ENCODE data around the gene GPHN. TPM values are rescaled to one million over a fixed set of nuclear protein-coding genes. Genes with fewer than 3 reads are reported as not detected.

GPHN gene
- total RNA-seq, 1 experiment from 2014 or later: 23.4 TPM

DNA sequence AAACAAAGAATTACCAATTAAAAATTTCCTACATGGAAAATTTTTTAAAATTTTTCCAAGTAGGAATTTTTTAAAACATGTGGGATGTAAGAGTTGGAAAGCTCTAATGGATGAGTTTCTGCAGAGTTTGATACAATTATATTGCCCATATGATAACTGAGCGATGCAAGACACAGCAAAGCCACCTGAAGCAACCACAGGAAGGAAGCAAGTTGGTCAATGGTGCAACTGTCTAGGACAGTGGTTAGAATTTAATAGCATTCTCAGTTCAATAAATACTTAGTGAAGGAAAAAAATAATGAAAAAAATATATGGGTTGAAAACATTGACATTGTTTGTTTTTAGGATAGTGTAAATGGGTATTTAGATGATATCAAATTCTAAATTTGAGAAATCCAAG lies 502.7 kb downstream of the GPHN start:
- DNase-seq (no peak), ATAC-seq (no peak)
- H3K4me3 ChIP-seq (ENCODE audit: low read length): no peak overlapping the region
- H3K79me2 ChIP-seq (ENCODE audit: low read length): no peaks in the 10 kb centered on the region
- no peaks in the 10 kb centered on the region for H3K4me1 ChIP-seq (ENCODE audit: insufficient read depth, low read length)
- H2AFZ ChIP-seq (ENCODE audit: low read length): no peak overlapping the region
- TF ChIP-seq CTCF (conservative IDR thresholded peaks at IDR 0.05; ENCODE audit: low read depth, low read length): no peak
- TF ChIP-seq EZH2phosphoT487 (IDR thresholded peaks at IDR 0.05; ENCODE audit: borderline replicate concordance, low read length): no peak
- no peak for TF ChIP-seq EZH2 (IDR thresholded peaks at IDR 0.05; ENCODE audit: low read length, unreplicated experiment)
- H3K27me3 ChIP-seq (ENCODE audit: low read length): no peaks in the 10 kb centered on the region
- H3K9me3 ChIP-seq (ENCODE audit: low read length): no peaks in the 10 kb centered on the region
- H3K4me2 ChIP-seq (ENCODE audit: low read length): no peak overlapping the region
- H3K9me2 ChIP-seq (replicated peaks; ENCODE audit: low read length): no peaks in the 10 kb centered on the region
- POLR2A ChIA-PET (ENCODE audit: unreplicated experiment): no interaction called here
- H4K20me1 ChIP-seq (ENCODE audit: low read length): no peaks in the 10 kb centered on the region
- no TSS peak for BruUV-seq (replicated peaks)
- no peak overlapping the region for H3K27ac ChIP-seq (ENCODE audit: low read length)
- CTCF ChIA-PET: no interaction called here
- intact Hi-C loops (cut with micrococcal nuclease): no loop called here
- H3K9ac ChIP-seq (ENCODE audit: low read length): no peak overlapping the region
- H3F3A ChIP-seq (ENCODE audit: low read length, unreplicated experiment): no peaks in the 10 kb centered on the region
- H3K36me3 ChIP-seq (ENCODE audit: low read depth, low read length): no peaks in the 10 kb centered on the region

DNA sequence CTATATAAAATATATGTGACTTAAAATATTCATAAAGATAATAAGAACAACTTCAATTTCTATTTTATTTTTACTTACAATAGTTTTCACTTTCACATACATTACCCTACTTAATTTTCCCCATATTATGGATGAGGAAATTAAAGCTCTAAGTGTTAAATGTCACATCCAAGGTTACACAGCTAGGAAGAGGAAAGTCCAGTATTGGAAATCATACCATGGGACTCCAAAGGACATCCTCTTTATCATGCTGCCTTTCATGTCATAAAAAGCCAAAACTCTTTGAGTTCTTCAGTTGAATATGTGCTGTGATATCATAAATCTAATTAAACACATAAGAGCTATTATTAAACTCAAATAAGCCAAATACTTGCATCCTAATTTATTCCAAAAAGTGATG lies 508.9 kb downstream of the GPHN start:
- TF ChIP-seq CTCF (conservative IDR thresholded peaks at IDR 0.05; ENCODE audit: low read depth, low read length) (no peak), EZH2phosphoT487 (IDR thresholded peaks at IDR 0.05; ENCODE audit: borderline replicate concordance, low read length) (no peak), EZH2 (IDR thresholded peaks at IDR 0.05; ENCODE audit: low read length, unreplicated experiment) (no peak)
- no peaks in the 10 kb centered on the region for H4K20me1 ChIP-seq (ENCODE audit: low read length)
- no peak overlapping the region for H3K27ac ChIP-seq (ENCODE audit: low read length)
- no peak overlapping the region for H2AFZ ChIP-seq (ENCODE audit: low read length)
- ChIA-PET POLR2A (ENCODE audit: unreplicated experiment) (interaction anchor here (0.5 kb wide), 1 partner anchor 416 kb away, joined by 10 read pairs; no protein-coding TSS in a partner anchor), CTCF (interaction anchor here (0.6 kb wide), 1 partner anchor 1997 kb away, joined by 3 read pairs; no protein-coding TSS in a partner anchor)
- DNase-seq: no peak
- no TSS peak for BruUV-seq (replicated peaks)
- H3K27me3 ChIP-seq (ENCODE audit: low read length): no peaks in the 10 kb centered on the region
- intact Hi-C loops (cut with micrococcal nuclease): no loop called here
- H3F3A ChIP-seq (ENCODE audit: low read length, unreplicated experiment): no peaks in the 10 kb centered on the region
- H3K9me2 ChIP-seq (replicated peaks; ENCODE audit: low read length): no peaks in the 10 kb centered on the region
- H3K79me2 ChIP-seq (ENCODE audit: low read length): no peaks in the 10 kb centered on the region
- no peaks in the 10 kb centered on the region for H3K36me3 ChIP-seq (ENCODE audit: low read depth, low read length)
- H3K4me3 ChIP-seq (ENCODE audit: low read length): no peak overlapping the region
- no peak overlapping the region for H3K4me2 ChIP-seq (ENCODE audit: low read length)
- no peak overlapping the region for H3K9ac ChIP-seq (ENCODE audit: low read length)
- ATAC-seq: no peak
- H3K9me3 ChIP-seq (ENCODE audit: low read length): no peaks in the 10 kb centered on the region
- H3K4me1 ChIP-seq (ENCODE audit: insufficient read depth, low read length): no peaks in the 10 kb centered on the region

GRCh38 chr14:67018720-67019119 lies 510.8 kb downstream of the GPHN start:
- Histone ChIP-seq H3K36me3 (ENCODE audit: low read depth, low read length) (no peaks in the 10 kb centered on the region), H3K79me2 (ENCODE audit: low read length) (no peaks in the 10 kb centered on the region), H3K4me1 (ENCODE audit: insufficient read depth, low read length) (no peaks in the 10 kb centered on the region), H2AFZ (ENCODE audit: low read length) (no peak overlapping the region), H4K20me1 (ENCODE audit: low read length) (no peaks in the 10 kb centered on the region), H3K9me2 (replicated peaks; ENCODE audit: low read length) (no peaks in the 10 kb centered on the region), H3K9ac (ENCODE audit: low read length) (no peak overlapping the region), H3K9me3 (ENCODE audit: low read length) (no peaks in the 10 kb centered on the region), H3K4me3 (ENCODE audit: low read length) (no peak overlapping the region), H3K27ac (ENCODE audit: low read length) (no peak overlapping the region), H3K4me2 (ENCODE audit: low read length) (no peak overlapping the region), H3K27me3 (ENCODE audit: low read length) (no peaks in the 10 kb centered on the region), H3F3A (ENCODE audit: low read length, unreplicated experiment) (no peaks in the 10 kb centered on the region)
- ChIA-PET POLR2A (ENCODE audit: unreplicated experiment) (no interaction called here), CTCF (no interaction called here)
- DNase-seq (no peak), ATAC-seq (no peak)
- TF ChIP-seq EZH2 (IDR thresholded peaks at IDR 0.05; ENCODE audit: low read length, unreplicated experiment): no peak
- TF ChIP-seq EZH2phosphoT487 (IDR thresholded peaks at IDR 0.05; ENCODE audit: borderline replicate concordance, low read length): no peak
- TF ChIP-seq CTCF (conservative IDR thresholded peaks at IDR 0.05; ENCODE audit: low read depth, low read length): no peak
- intact Hi-C loops (cut with micrococcal nuclease): no loop called here
- BruUV-seq (replicated peaks): no TSS peak

All from PC-3 (cell line).